HG03575 (cell line): ENCODE data around the gene NPAS3.

Experiments
- ATAC-seq: cut with Tn5 transposase; IDR thresholded peaks from one replicate; pipeline ENCODE4 v1.9.1; 2021; ENCODE audit not compliant: unreplicated experiment, insufficient number of reproducible peaks, low FRiP score; ENCODE audit errors: extremely low read depth

Gene NPAS3

GRCh38 chr14:33590891-33591630, 652.4 kb downstream of the NPAS3 start:
- ATAC-seq = no peak

GRCh38 chr14:33592297-33592696, 653.6 kb downstream of the NPAS3 start:
- ATAC-seq = no peak

GRCh38 chr14:33596211-33597080, 657.8 kb downstream of the NPAS3 start:
- ATAC-seq = no peak

GRCh38 chr14:33598582-33598981, 659.9 kb downstream of the NPAS3 start:
- ATAC-seq = no peak

GRCh38 chr14:33602396-33602795, 663.7 kb downstream of the NPAS3 start:
- ATAC-seq = no peak

GRCh38 chr14:33606591-33606990, 667.9 kb downstream of the NPAS3 start:
- no peak for ATAC-seq

- no peak for ATAC-seq
Observed at GRCh38 chr14:33609582-33609981, 670.9 kb downstream of the NPAS3 start.

- no peak for ATAC-seq
Observed at GRCh38 chr14:33610121-33610520, 671.4 kb downstream of the NPAS3 start.

GRCh38 chr14:33611405-33612196, 672.9 kb downstream of the NPAS3 start:
- no peak for ATAC-seq

- ATAC-seq = no peak
Observed at GRCh38 chr14:33612197-33612505, 673.5 kb downstream of the NPAS3 start.

GRCh38 chr14:33617154-33617553, 678.5 kb downstream of the NPAS3 start:
- no peak for ATAC-seq

GRCh38 chr14:33618361-33619105, 679.9 kb downstream of the NPAS3 start:
- no peak for ATAC-seq

- no peak for ATAC-seq
Observed at GRCh38 chr14:33622496-33622895, 683.8 kb downstream of the NPAS3 start.

GRCh38 chr14:33629792-33630191, 691.1 kb downstream of the NPAS3 start:
- ATAC-seq = no peak

GRCh38 chr14:33631021-33631420, 692.3 kb downstream of the NPAS3 start:
- no peak for ATAC-seq

GRCh38 chr14:33631441-33631840, 692.8 kb downstream of the NPAS3 start:
- ATAC-seq = no peak

- ATAC-seq = no peak
Observed at GRCh38 chr14:33634631-33635030, 696.0 kb downstream of the NPAS3 start.

- ATAC-seq = no peak
Observed at GRCh38 chr14:33636716-33637115, 698.0 kb downstream of the NPAS3 start.

- ATAC-seq = no peak
Observed at GRCh38 chr14:33642080-33642479, 703.4 kb downstream of the NPAS3 start.
